HUES64 (cell line): ENCODE data around the gene MYO19. TPM values are rescaled to one million over a fixed set of nuclear protein-coding genes. Genes with fewer than 3 reads are reported as not detected.

ENCODE experiments used
- H3K27ac ChIP-seq: 2 replicates; pipeline ENCODE4 v1.7.0; 2013; ENCODE audit warnings: low read depth, low read length, inconsistent platforms
- H3K27me3 ChIP-seq: 2 replicates; pipeline ENCODE4 v1.6.1; 2013; ENCODE audit warnings: mild to moderate bottlenecking, low read length; ENCODE audit not compliant: insufficient read depth
- H3K36me3 ChIP-seq: 2 replicates; pipeline ENCODE4 v1.6.1; 2013; ENCODE audit warnings: mild to moderate bottlenecking, low read length; ENCODE audit not compliant: insufficient read depth
- H3K4me1 ChIP-seq: 2 replicates; pipeline ENCODE4 v1.6.1; 2013; ENCODE audit warnings: mild to moderate bottlenecking, low read length, moderate library complexity; ENCODE audit not compliant: insufficient read depth
- H3K4me3 ChIP-seq: 2 replicates; pipeline ENCODE4 v1.5.1; 2013; ENCODE audit warnings: mild to moderate bottlenecking, low read length, moderate library complexity
- H3K9ac ChIP-seq: 2 replicates; pipeline ENCODE4 v1.6.1; 2013; ENCODE audit warnings: mild to moderate bottlenecking, low read depth, low read length
- H3K9me3 ChIP-seq: 2 replicates; pipeline ENCODE4 v1.6.1; 2013; ENCODE audit warnings: low read depth, low read length; ENCODE audit not compliant: insufficient read depth
- WGBS: fragments of 150-250, 120-280 bp; methylation state at CpG from one replicate; pipeline ENCODE4 v1.1.7; 2013; ENCODE audit warnings: missing lambda C conversion rate; 5-methylcytosine and 5-hydroxymethylcytosine counted together
- polyA plus RNA-seq, 2 experiments: library from polyadenylated mRNA; stranded (reverse); fragments of 50-300 nt; gene quantifications; one replicate each; pipeline ENCODE4 v1.2.3, GENCODE V29; 2013

Gene MYO19, protein sequence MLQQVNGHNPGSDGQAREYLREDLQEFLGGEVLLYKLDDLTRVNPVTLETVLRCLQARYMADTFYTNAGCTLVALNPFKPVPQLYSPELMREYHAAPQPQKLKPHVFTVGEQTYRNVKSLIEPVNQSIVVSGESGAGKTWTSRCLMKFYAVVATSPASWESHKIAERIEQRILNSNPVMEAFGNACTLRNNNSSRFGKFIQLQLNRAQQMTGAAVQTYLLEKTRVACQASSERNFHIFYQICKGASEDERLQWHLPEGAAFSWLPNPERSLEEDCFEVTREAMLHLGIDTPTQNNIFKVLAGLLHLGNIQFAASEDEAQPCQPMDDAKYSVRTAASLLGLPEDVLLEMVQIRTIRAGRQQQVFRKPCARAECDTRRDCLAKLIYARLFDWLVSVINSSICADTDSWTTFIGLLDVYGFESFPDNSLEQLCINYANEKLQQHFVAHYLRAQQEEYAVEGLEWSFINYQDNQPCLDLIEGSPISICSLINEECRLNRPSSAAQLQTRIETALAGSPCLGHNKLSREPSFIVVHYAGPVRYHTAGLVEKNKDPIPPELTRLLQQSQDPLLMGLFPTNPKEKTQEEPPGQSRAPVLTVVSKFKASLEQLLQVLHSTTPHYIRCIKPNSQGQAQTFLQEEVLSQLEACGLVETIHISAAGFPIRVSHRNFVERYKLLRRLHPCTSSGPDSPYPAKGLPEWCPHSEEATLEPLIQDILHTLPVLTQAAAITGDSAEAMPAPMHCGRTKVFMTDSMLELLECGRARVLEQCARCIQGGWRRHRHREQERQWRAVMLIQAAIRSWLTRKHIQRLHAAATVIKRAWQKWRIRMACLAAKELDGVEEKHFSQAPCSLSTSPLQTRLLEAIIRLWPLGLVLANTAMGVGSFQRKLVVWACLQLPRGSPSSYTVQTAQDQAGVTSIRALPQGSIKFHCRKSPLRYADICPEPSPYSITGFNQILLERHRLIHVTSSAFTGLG
- polyA plus RNA-seq (2013, experiment 1 of 2), result 55.1 TPM
- 53.3 TPM for polyA plus RNA-seq (2013, experiment 2 of 2)

DNA sequence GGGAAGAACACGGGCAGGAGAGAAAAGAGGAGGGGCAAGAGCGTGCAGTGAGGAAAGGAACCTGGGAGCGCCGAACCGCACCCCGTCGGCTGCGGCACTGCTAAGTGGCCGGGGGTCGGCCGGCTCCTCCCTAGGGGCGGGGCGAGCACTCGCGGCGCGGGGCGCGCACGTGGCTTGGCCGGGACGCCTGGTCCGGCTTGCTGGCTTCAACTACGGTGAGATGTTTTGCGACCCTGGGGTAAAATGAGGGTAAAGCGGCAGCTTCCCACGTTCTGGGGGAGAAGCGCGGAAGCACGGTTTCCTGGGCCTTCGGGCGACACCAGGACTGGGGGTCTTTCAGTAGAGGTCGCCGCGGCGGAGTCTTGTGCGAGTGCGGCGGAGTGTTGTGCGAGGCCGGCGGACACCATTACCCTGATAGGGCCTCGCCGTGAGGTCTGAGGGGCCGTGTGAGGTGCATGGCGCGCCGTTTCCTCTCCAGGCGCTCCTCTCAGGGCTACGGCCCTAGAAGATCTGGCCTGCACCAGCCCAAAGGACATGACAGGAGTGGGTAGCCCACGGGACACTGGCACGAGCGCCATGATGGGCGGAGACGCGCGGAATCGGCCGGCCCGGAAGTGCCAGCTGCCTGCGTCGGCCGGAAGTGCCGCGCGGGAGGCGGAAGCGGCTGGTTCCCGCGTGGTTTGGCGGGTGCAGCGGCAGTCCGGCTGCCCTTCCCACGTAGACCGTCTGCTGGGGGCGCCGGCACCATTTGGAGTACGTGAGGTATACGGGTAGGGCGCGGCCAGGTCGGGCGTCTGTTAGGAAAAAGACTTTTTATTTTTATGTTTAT lies at the start of gene MYO19, which contains the start of gene PIGW:
Gene MYO19 (minus strand): TSS at position 29 of the 829 bp plus-strand sequence. CDS start 2,330 bp downstream, outside the sequence.
Gene PIGW (plus strand): TSS at position 148 of the 829 bp plus-strand sequence. CDS start 2,115 bp downstream, outside the sequence.
- peaks cover 5% of the 10 kb centered on the region for H3K4me1 ChIP-seq
- H3K27me3 ChIP-seq, result no peaks in the 10 kb centered on the region
- H3K36me3 ChIP-seq, result peaks cover 58% of the 10 kb centered on the region
- WGBS, result under 1% methylated on average over 83 of the region's 83 CpGs
- H3K9me3 ChIP-seq, result no peaks in the 10 kb centered on the region
- H3K9ac ChIP-seq, result peak within 1 kb of the TSS; percentile 98
- H3K4me3 ChIP-seq, result peak within 1 kb of the TSS; percentile 94
- H3K27ac ChIP-seq, result peak within 1 kb of the TSS; percentile 98

DNA sequence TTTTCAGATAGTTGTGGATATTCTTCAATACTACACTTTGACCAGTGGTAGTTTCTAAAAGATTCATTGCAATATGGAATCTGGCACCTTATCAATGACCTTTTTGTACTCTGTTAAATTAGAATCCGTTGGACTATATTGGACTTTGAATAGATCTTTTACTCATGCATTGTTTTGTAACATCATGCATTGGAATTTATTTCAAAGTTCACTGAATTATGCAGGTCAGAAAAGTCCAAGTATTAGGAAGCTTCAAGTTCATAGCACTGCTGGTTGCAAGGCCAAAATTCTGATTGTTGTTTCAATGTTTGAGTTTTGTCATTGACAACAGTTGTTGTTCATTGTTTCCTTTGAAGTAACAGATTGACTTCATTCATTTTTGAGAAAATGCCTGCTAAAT lies 49.1 kb upstream of the MYO19 start:
- H3K4me1 ChIP-seq, result no peaks in the 10 kb centered on the region
- H3K4me3 ChIP-seq, result no peak overlapping the region
- H3K9me3 ChIP-seq, result no peaks in the 10 kb centered on the region
- H3K27me3 ChIP-seq, result no peaks in the 10 kb centered on the region
- no peak overlapping the region for H3K27ac ChIP-seq
- peaks cover 88% of the 10 kb centered on the region for H3K36me3 ChIP-seq
- 100% methylated on average over 1 of the region's 1 CpG for WGBS
- H3K9ac ChIP-seq, result no peak overlapping the region

DNA sequence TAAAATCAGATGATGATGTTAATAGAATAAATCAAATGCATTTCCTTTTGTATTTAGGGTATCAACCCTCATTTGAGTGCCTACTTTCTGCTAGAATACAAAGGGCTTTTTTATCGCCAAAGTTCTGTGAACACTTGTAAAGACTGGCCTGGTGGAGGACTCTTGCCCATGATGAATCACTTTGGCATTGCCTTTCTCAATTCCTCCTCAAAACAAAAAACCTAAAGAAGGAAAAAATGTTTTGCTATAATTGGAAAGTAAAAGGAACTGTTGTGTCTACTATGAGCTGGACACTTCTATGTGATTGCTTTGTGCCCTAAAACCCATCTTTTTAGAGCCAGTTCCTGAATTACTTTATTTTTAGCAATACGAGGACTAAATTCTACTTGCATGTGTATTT lies 44.0 kb upstream of the MYO19 start:
- Histone ChIP-seq H3K4me1 (no peaks in the 10 kb centered on the region), H3K36me3 (peaks cover 62% of the 10 kb centered on the region), H3K9me3 (no peaks in the 10 kb centered on the region), H3K9ac (no peak overlapping the region), H3K27me3 (no peaks in the 10 kb centered on the region), H3K27ac (no peak overlapping the region), H3K4me3 (no peak overlapping the region)
- 94% methylated on average over 2 of the region's 2 CpGs for WGBS

DNA sequence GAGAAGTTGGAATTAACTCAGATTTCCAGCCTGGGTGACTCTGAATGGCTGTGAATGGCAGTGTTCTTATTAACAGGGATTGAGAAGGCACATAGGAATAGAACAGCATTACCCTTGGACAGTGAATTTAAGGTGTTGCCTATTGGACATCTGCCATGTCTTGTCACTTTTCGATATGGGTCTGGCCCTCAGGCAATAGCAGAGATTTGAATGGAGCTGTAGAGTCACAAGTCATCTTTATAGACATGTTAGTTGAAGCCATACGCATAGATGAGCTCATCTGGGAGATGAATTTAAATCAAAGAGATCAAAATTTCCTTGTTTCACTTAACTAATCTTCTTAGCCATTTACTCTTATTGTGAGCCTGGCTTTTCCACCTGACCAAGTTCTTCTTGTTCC lies 42.1 kb upstream of the MYO19 start:
- no peaks in the 10 kb centered on the region for H3K27me3 ChIP-seq
- no peak overlapping the region for H3K27ac ChIP-seq
- no peaks in the 10 kb centered on the region for H3K9me3 ChIP-seq
- H3K36me3 ChIP-seq, result peaks cover 65% of the 10 kb centered on the region
- H3K9ac ChIP-seq, result no peak overlapping the region
- 94% methylated on average over 2 of the region's 2 CpGs for WGBS
- no peaks in the 10 kb centered on the region for H3K4me1 ChIP-seq
- no peak overlapping the region for H3K4me3 ChIP-seq

DNA sequence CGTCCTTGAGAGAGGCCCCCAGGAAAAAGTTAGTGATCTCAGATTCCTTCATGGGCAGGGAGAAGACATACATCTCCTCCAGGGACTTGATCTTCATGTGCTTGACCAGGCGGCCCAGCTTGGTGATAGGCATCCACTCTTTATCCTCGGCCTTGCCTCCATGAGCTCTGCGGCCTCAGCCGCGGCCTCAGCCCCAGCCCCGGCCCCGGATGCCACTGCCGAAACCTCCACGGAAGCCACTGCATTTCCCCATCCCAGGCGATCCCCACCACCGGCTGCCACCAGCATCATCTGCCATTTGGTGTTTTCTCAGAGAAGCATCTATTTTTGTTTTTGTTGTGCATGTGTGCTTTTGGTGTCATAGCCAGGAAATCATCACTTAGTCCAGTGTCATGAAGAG lies 40.4 kb upstream of the MYO19 start:
- Histone ChIP-seq H3K27me3 (no peaks in the 10 kb centered on the region), H3K4me3 (no peak overlapping the region), H3K9me3 (no peaks in the 10 kb centered on the region), H3K9ac (no peak overlapping the region), H3K27ac (no peak overlapping the region), H3K4me1 (no peaks in the 10 kb centered on the region), H3K36me3 (peaks cover 61% of the 10 kb centered on the region)
- WGBS, result 95% methylated on average over 12 of the region's 12 CpGs

DNA sequence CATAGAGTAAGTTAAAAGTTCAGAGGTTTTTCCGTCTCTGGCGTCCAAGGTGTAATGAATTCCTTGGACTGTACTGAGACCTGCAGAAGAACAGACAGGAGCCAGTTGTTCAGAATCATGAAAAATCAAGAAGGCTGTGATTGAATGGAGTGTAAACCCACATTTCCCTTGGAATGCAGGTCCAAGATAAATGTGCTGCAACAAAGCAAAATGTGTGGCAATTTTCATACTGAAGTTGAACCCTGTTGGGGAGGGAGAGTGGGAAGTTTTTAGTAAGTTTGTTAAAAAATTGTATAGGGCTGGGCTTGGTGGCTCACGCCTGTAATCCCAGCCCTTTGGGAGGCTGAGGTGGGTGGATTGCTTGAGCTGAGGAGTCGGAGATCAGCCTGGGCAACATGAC lies 31.4 kb upstream of the MYO19 start:
- Histone ChIP-seq H3K9ac (no peak overlapping the region), H3K4me3 (no peak overlapping the region), H3K27ac (no peak overlapping the region), H3K36me3 (peaks cover 83% of the 10 kb centered on the region), H3K9me3 (no peaks in the 10 kb centered on the region), H3K27me3 (no peaks in the 10 kb centered on the region), H3K4me1 (no peaks in the 10 kb centered on the region)
- 92% methylated on average over 3 of the region's 4 CpGs for WGBS

DNA sequence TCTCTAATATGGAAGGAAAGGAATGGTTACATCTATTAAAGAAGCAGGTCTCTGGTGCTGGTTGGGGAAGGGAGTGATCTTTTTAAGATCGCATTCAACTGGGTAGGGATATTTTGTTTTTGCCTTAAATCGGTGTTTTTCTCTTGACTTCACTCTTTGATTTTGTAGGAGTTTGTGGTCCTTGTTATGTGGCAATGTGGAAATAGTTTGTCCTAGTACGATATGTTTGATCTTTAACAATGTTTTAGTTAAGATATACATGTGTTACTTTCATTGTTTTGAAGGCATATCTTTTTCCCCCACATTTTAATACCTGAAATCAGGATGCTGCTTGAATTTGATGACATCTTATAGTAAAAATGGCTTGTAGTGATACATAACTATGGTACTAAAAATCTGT lies 18.8 kb upstream of the MYO19 start:
- H3K4me3 ChIP-seq, result no peak overlapping the region
- WGBS, result 97% methylated on average over 3 of the region's 3 CpGs

DNA sequence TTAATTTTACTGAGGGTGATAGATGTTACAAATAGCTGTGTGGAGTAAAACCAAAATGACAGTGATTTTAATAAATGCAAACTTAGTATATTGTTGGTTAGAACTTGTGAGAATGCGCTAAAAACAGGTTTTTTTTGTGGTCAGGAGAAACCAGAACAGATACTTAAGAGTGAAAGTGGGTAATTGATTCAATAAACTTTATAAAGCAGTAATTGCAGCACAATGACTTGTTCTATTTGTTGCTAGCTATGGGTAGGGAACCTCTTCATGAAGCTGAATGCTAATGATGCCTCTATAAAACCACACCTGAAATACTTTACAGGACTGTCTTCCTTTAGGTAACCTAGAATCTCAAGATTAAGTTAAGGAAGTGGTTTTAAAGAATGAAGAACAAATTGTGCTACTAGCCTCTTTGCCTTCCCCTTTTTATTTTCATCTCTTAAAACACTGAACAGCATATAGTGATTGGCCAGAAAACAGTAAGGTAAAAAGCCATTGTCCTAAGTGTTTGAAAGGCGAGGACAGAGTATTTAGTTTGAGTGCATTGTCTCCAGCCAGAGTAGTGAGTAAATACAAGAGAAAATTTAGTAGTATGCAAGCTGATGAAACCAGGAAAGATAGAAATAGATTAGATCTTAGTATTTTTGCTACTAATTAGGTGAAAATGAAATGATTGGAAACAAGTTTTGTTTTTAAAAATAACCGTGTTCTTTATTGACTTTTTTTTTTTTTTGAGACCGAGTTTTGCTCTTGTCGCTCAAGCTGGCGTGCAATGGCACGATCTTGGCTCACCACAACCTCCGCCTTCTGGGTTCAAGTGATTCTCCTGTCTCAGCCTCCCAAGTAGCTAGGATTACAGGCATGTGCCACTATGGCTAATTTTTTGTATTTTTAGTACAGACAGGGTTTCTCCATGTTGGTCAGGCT lies 16.1 kb upstream of the MYO19 start:
- Histone ChIP-seq H3K36me3 (peaks cover 16% of the 10 kb centered on the region), H3K9me3 (no peaks in the 10 kb centered on the region), H3K27me3 (no peaks in the 10 kb centered on the region), H3K4me1 (peaks cover 17% of the 10 kb centered on the region), H3K4me3 (no peak overlapping the region), H3K27ac (no peak overlapping the region), H3K9ac (no peak overlapping the region)
- WGBS, result 98% methylated on average over 8 of the region's 8 CpGs

More for the DNA sequence above, 18.8 kb upstream of the MYO19 start:
- H3K9me3 ChIP-seq, result no peaks in the 10 kb centered on the region
- H3K9ac ChIP-seq, result no peak overlapping the region
- no peak overlapping the region for H3K27ac ChIP-seq
- no peaks in the 10 kb centered on the region for H3K4me1 ChIP-seq
- H3K27me3 ChIP-seq, result no peaks in the 10 kb centered on the region
- peaks cover 40% of the 10 kb centered on the region for H3K36me3 ChIP-seq

DNA sequence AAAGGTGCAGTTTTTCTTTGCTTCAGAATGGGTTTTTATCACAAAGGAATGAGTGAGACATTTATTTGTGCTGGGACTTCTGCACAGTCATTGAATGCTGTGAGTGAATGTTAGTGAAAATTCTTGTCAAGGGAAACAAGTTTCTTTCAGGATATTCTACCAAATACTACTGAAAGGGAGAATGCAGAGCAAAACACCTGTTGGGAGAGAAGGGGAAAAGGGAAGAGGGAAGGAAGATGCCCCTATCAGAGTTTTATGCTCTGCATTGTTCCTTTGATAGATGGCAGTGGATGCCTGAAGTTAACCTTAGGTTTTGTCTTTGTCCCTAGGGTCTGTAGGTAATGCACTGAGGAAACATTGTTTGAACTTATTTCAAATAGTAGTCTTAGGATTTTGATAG lies 13.1 kb upstream of the MYO19 start:
- peak overlapping the region; percentile 97; the same call in 1 of the 2 replicates for H3K4me3 ChIP-seq

More for the DNA sequence above, 13.1 kb upstream of the MYO19 start:
- Histone ChIP-seq H3K27ac (no peak overlapping the region), H3K4me1 (peaks cover 17% of the 10 kb centered on the region), H3K9me3 (no peaks in the 10 kb centered on the region), H3K9ac (0 out of 2 replicates have a peak overlapping the region, but pooled peaks have one; percentile 18), H3K36me3 (no peaks in the 10 kb centered on the region; the same call in 1 of the 2 replicates), H3K27me3 (no peaks in the 10 kb centered on the region)
